ENCODE results near the gene FAM241B. TPM values are rescaled to one million over a fixed set of nuclear protein-coding genes. Genes with fewer than 3 reads are reported as not detected.
A peak's percentile ranks its signal among the peaks of the same experiment; 100 is the strongest.

The FAM241B gene
- total RNA-seq, 1 donor from 2014 or later: 0.39 TPM

DNA sequence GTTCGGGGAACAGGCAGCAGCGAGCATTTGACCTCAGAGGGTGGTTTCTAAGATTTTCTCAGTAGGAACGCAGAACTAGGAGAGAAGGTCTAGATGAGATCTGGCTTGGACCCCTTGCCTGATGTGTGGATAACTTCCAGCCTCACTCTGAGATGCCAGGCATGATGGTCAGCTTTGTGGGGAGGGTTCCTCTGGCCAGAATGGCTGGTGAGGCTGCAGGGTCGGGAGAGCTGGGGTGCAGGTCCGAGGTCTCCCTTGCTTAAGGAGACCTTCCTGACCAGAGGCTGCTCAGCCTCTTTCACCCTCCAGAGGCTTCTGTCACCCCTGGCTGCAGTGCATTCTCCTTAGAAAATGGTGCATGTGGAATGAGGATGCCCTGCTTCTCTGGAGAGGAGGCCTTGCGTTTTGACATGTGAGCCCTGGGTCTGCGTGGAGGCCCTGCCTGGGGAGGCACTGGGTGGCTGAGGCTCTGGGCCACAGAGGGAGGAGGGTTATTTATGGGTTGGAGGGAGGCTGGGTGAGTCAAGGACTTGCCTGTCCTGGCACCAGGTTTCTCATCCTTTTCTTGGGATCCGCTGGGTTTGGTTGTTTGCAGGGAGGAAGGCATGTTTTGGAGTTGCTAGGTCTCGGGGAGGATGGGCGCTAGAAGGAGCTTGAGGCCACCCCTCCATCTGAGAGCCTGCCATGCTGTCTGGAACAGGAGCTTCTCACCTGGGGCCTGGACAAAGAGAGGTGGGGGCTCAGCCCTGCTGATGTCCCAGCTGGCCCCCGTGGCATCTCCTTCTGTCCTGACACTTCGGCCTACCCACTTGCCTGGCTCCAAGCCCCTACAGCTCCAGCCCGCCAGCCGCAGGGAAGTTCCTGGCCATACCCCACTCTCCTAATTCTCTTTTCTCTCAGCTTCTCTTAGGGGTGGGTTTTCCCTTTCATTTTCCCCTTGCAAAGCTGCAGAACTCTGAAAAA is 3.9 kb downstream of the FAM241B start:
- DNase-seq (ENCODE audit: low read depth in 2 of 2): no peak

DNA sequence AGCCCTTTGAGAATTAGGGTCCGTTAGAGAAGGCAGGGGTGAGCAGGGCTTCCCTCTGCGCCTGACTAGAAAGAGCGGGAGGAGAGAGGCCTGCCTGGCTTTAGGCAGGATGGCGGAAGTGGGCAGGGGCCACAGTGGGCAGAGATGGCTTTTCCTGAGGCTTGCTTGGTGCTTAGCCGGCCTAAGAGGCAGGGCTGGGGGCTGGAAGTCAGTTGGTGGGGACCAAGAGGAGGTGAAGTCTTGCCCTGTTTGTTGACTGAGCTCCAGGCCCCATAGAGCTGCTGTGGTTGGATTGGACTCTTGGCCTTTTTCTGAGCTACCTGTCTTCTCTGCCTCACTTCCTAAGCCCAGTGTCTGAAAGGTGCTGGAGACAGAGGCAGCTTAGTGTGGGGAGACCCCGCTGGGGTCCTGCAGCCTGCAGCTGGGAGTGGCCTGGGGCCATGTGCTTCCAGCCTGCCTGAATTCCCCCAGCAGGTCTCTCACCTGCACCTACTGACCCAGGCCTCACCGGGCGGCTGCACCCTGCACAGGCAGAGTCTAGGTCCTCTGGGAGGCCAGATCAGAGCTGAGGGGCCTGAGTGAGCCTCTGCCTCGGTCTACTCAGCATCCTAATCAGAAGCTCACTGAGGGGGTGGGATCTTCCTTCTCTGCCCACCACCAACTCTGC is 4.8 kb downstream of the FAM241B start:
- no peak for DNase-seq (ENCODE audit: low read depth in 2 of 2)

DNA sequence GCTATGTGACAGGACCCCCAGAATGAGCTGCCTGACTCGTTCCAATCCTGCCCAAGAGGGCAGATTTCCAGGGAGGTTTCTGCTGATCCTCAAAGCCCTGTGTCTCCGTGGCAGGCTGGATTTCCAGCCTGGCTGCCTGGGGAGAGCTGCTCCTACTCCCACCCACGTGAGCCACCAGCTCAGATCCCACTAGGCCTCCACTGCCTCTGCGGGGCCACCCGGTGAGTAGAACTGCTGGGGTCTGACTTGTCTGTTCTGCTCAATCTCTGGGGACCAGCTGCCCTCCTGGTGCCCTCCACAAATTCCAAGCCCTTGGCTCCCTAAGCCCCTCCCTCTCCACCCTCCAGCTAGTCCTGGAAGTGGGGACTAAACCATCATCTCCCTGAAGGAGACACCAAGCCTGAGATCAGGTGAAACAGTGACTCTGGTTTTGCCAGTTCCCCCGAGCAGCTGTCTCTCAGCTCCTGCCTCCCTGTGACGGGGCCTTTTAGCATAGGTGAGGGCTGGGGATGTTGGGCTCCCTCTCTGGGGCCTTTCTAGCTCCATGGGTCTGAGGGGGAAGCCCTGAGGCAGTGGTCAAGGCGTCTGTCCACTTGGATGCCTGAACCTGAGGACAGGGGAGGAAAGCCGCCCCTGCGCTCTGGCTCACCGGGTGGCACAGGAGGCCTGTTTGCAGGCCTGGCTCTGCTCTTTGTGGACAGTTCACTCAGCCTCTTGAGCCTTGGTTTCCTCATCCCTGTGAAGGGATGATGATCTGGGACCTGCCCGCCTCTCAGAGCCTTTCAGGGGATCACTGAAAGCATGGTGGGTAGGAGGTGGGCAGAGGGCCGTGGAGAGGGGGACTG is 5.6 kb downstream of the FAM241B start:
- DNase-seq (ENCODE audit: low read depth in 2 of 2): no peak

DNA sequence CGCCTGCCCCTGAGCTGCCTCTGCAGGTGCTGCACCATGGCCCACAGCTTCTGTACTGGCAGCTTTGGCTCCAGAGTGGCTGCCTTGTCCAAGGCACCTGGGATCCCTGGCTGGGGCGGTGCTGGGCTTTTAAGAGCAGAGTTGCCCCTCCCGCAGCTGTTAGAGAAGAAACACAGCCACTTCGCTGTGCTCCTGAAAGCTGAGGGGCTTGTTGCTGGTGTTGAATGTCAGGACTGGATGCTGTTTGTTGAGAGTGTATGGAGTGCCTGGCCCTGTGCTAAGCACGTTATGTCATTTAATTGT is 6.2 kb downstream of the FAM241B start:
- no peak for DNase-seq (ENCODE audit: low read depth in 2 of 2)

DNA sequence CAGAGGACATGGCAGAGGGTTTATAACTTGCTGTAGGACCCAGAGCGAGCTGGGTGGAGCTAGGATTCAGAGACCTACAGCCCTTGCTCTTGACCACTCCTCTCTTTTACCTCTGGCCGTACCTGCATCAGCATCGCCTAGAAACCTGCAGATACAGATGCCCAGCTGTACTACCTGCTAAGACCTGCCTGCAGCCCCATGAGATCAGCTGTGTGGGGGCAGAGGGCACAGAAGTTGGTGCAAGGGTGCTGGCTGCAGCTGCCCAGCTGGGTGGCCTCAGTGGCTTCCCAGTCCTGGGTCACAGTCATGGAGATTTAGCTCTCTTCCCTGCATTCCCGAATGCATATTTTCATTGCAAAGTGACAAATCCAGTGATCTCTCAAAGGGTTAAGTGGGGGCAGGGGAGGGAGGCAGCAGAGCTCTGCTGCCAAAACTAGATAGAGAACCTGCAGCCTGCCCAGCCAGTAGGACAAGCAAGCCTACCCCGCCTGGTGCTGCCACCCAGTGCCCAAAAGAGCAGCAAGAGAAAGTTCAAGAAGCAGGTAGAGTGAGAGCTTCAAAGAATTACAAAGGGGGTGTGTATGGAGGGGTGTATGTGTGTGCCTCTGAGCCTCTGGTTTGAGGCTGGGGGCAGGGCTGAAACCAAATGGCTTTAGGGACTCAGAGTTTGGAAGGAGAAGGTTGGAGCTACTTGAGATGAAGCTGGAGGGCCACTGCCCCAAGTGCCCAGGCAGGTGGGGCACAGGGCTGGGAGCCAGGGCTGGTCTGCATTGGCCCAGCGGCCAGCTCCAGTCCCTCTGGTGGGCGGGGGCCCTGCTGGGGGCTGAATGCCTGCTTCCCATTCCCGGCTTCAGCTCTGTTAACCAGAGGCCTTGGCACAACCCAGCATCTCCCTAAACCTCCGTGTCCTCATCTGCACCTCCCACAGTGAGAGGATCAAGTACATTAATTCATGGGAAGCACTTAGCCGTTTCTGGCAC is 6.9 kb downstream of the FAM241B start:
- peak in 1 of 2 donors; percentile 34 for DNase-seq (ENCODE audit: low read depth in 2 of 2)

DNA sequence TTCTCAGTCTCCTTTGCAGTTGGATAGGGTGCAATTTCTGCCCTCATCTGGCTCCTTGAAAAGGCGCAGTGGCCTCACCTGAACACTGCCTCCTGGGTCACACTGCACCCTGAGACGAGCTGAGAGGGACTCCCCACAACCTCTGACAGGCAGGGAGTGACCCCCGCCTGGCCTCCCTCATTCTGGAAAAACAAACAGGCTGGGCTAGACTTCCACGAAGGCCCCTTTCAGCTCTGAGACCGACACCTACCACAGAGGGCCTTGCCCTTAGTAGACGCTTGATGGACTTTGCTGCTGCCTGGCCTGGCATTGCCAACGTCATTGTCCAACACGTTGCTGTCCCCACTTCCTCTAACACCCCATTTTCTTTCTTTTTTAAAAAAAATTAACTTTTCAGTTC is 8.6 kb downstream of the FAM241B start:
- no peak for DNase-seq (ENCODE audit: low read depth in 2 of 2)

DNA sequence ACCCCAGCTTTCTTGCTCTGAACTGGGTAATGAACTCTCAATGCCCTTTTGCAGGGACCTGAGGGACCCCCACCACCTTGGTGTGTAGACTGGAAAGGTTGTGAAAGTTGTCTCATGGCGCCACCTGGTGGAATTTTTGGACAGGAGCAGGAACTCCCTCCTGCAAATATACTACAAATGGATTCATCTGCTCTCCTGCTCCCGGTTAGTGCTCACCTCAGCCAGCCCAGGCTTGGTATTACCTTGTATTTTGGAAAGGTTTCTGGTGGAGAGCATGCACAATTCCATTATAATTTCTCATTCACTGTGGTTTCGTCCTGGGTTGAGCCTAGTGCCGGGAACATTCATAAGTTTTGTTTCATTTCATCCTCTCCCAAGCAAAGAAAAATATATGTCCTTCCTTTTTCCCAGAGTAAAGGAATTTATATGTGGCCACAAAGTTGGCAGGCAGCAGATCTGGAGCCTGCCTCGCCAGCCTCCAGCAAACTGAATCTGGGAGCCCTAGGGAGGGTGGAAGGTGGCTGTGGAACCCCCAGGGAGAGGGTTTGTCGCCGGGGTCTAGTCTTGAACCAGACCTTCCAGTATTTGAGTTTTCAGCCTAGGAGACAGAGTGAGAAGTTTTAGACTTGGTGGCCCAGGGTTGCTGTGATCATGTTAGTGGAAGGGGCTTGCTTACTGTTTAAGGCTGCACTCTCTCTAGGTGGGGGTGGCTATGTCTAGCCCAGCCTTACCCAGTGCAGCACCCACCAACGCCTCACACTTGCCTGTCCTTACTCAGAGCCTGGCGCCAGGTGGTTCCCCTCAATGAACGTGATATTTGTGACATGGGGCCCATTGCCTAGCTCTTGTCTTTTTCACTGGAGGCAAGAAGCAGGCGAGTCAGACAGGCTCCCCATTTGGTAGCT is 9.5 kb downstream of the FAM241B start:
- peak; percentile 64 to 69 for DNase-seq (ENCODE audit: low read depth in 2 of 2)

DNA sequence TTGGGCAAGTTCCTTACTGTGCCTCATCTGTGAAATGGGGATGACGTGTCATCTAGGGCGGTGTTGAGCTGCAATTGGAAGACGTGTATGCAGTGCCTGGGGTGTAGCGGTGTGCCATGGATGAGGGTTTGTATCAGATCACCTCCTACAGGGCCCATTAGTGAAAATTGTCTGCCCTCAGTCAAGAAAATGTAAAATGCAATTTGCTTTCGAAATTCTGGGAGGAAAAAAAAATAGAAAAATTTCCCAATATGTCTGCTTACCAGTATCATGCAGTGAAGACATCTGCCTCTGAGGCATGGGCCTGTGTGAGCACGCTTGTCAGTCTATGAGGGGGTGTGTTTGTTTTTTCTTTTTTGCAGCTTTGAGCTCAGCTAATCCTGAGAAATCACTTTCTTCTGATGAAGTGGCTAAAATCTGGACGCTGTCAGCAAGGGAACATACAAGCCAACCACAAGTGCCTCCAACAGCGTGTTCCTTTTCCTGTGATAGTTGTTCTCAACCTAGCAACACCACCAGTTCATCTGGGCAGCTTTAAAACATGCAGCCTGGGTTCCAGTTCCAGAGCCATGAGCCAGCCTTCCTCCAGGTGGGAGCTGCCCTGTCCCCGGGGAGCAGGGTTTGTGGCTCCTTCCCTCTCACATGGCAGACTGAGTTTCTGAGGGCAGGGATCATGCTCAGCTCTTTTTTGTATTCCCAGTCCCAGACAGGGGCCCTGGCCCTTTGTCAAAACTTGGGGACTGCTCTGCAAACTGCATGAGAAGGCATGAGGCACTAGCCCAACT is 10.3 kb downstream of the FAM241B start:
- DNase-seq (ENCODE audit: low read depth in 2 of 2): no peak

DNA sequence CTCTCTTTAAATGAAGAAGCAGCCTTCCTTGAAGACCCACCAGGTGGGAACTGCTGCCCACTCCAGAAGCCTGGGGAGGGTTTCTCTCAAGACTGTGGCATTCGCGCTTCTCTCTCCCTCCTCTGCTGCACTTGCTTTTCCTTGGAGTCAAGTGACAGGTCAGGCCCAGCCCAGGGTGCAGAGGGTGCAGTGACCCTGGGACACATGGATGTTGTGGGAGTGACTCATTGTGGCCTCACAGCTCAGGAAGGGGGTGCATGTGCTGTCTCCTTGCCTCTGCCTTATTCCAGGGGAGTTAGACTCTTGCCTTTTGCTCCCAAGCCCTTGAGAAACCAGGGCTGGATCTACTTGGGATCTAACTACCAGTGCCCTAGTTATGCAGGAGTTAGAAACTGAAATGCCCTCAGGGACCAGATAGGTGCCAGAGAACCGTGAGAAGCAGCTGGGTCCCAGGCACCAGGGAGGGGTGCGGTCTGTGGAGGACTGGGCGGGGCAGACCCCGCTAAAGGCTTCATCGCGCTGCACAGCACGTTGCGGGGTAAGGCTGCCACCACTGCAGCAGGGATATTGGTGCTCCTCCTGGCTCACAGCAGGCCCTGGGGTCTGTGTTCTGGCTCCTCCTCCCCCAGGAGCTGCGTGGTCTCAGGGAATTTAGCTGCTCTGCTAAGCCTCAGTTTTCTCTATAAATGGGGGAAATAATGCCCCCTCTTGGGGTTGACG is 11.4 kb downstream of the FAM241B start:
- no peak for DNase-seq (ENCODE audit: low read depth in 2 of 2)

DNA sequence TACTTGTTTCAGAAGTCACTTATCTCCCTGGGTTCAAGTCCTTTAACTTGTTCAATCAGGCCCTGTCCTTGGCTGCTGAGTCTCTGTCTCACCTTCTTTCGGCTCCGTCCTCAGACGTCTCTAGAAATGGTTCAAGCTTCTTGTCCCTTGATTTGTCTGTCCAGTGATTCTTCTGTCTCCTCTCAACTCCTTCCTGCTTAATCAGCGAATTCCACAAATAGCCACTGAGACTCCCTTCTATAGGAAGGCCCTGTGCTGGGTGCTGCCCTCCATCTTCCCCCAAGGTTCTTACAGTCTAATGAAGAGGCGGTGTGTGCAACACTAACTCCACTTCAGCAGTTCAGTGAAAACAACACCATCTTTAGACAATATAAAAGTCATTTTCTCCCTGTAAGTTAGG is 12.7 kb downstream of the FAM241B start:
- DNase-seq (ENCODE audit: low read depth in 2 of 2): no peak

DNA sequence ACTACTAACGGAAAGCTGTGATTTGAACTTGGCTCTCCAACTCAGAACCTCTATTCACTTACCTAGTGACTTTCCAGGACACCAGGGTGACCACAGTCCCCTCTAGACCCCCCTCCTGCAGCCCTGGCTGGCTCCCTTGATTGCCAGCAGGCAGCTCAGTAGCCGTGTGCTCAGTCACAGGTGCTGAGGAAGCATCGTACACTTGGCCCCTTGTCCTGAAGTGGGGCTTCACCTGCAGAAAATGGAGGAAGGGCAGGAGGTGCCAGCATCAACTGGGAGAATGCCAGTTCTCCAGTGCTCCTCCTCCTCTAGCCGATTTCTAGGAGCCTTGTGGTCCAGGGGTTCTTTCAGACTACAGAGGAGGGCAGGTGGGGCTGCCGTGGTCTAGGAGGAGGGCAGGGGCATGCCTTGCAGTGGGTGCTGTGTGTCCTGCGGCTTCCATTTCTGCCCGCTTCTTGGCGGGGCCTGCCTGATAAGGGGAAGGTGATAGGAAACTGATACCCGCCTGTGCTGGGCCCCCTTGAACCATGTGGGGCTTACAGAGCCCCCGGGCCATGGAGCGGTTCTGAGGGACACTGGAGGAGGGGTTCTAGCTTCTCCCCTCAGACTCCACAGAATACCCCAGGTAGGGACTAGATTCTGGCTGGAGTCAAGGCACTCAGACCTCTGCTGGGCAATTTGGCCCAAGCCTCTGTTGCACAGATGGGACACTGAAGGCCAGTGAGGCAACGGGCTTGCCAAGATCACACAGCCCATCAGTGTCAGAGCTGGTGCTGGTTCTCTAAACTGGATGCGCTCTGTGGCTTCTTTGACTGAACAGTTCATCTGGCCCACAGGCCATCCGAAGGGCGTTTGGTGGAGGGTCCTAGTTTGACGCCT is 14.0 kb downstream of the FAM241B start:
- DNase-seq (ENCODE audit: low read depth in 2 of 2): no peak

DNA sequence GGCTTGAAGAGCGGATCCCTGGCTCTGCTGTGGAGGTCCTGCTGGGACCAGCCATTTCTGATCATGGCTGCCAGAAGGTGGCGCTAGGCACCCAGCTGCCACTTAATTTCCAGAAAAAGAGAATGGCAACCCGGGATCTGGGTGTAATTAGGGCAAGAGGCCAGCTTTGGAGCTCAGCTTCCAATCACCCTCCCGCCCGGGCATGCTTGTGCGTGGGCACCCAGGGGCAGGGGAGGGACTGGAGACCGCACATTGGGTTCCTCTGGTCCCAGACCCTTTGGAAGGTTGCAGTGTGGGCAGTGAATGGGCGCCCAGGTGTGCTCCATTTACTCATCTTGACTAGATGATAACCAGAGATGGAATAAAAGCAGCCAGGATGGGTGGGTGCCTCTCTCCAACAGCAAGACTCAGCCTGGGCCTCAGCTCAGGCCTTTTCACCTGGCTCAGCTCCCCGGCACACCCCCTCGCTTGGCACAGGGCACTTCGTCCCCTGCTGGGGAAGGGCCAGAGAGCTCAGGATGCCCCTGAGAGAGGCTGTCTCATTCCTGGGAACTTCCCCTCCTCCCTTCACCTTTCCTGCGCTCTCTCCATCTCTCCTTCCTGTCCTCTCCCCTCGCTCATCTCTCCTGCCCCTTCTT is 14.7 kb downstream of the FAM241B start:
- peak; percentile 22 to 54 for DNase-seq (ENCODE audit: low read depth in 2 of 2)

DNA sequence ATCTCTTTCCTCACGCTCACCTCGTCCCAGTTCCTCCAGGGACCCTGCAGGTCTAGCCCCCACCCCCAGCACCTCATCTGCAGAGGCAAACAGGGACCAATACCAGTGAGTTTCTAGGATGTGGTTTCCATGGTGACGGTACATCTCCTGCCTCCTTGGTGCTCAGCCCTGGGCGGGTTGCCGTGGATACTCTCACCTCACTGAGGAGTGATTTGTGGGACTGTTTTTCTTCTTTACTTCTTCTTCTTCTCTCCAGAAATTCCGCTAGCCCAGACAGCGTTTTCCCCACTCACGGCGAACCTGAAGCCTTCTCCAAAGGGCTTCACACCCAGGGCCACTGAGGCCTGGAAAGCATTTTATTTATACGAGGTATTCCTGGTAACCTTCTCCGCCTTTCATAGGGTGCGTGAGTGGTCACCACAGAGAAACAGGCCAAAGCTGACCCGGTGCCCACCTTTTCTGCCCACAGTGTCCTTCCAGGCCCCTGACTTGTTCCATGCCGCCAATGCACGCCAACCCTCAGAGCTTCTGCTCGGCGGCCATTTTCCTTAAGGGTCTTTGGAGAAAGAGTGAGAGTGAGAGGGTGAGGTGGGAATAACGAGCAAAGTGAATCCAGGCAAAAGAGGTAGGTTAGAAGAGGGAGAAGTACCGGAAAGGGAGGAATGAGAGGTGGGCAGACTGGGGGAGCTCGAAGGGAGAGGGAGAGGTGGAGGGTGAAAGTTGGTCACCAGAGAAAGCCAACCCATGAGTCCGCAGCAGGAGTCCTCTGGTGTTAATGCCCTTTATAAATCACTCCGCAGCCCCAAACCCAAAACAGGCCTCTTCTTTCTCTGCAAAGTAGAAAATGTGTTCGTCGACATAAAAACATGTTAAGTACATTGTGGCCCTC is 15.5 kb downstream of the FAM241B start:
- no peak for DNase-seq (ENCODE audit: low read depth in 2 of 2)

DNA sequence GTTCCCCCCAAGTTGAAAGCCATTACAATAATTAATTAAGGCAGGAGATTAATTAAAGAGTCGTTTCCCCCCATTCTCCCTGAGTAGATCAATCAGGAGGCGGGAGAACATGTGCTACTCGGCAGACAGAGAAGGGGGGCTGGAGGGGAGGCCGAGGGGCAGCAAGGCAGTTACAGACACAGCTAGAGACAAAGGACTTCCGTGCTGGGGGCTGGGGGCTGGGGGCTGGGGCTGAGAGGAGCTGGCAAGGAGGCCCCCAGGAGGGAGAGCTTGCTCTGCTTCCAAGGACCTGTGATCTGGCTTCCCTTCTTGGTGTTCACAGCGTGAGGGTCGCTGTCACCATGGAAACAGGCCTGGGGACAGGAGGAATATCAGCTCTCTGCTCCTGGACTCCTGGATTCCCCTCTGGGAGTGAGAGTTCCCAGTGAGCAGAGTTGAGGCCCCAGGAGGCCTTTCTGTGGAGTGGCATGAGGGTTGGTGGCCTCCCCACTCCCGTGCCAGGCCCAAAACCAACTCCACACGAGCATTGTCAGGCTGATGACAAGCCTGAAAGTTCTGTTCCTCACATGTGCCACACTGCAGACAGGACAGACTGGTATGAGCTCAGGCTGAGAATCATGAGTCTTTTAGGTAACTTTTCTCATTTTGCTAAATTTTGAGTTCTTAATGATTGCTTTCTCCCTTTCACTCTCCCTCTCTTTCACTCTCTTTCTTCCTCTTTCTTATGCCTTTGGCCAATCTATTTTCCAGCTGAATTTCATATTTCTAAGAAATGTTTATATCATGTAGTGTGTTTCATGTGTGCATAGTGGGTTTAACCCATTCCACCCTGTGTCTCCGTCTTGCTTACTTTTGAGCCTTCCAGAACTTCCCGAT is 16.4 kb downstream of the FAM241B start:
- no peak for DNase-seq (ENCODE audit: low read depth in 2 of 2)

DNA sequence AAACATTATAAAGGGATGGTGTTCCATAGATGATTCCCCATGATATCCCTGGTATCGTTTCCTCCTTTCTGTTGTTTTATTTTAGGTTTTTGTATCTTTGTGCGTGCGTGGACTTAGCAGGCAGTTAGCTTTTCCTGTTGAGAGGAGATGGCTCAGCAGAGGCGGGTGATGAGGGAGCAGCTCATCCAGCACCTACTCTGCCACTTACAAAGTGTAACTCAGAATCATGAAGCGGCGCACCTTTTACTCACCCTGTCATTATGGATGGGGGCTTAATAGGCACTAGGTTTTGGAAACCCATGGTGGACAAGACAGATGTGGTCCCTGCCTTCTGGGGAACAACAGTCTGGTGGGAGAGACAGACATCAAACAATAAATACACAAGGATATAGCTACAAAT is 17.1 kb downstream of the FAM241B start:
- DNase-seq (ENCODE audit: low read depth in 2 of 2): no peak

All from dermis microvascular lymphatic vessel endothelial cell (primary cell).